H1 (cell line): Measurements from ENCODE around the gene FOXQ1. TPM values are rescaled to one million over a fixed set of nuclear protein-coding genes. Genes with fewer than 3 reads are reported as not detected.

Experiments used
- HDAC2 ChIP-seq, 2 experiments: fragments of 300-600 bp in 1 of 2; sonication (generic) in 1 of 2; IDR thresholded peaks; 2 replicates each; pipeline ENCODE4 v1.6.1; 2011 to 2012; ENCODE audit warnings: low read depth in 2 of 2, low read length in 2 of 2, mild to moderate bottlenecking in 2 of 2, moderate library complexity in 2 of 2, borderline replicate concordance in 1 of 2, inconsistent platforms in 1 of 2
- polyA plus RNA-seq, 7 experiments: library from polyadenylated mRNA; depleted of rRNA in 3 of 7; stranded (reverse) in 5 of 7; unstranded in 2 of 7; fragments of >200 nt in 5 of 7; fragments of 200-250 nt in 2 of 7; gene quantifications; 1 replicate in 5 of 7; 2 replicates in 1 of 7; 4 replicates in 1 of 7; pipeline versions ENCODE4 v1.2.1 to v1.2.3, GENCODE V29; 2011 to 2013; ENCODE audit warnings: missing spikeins in 2 of 7, mixed read lengths in 2 of 7
- total RNA-seq: library from RNA; stranded (reverse); fragmentation: NEBNext Ultra II Directional; extraction: Animal tissue kit (Norgen Biotek cat#: 25700); gene quantifications from 2 replicates; pipeline ENCODE4 v1.2.1, GENCODE V29; 2021

FOXQ1 gene
- total and polyA plus RNA-seq, 2 of the 8 experiments (the other 6 are each of a cell fraction or from before 2014, with no cell fraction given): 0.03 TPM; not detected in 1

- no peak for TF ChIP-seq HDAC2 (IDR thresholded peaks at IDR 0.05; ENCODE audit: borderline replicate concordance in 1 of 2, low read depth in 2 of 2, low read length in 2 of 2)
Observed at GRCh38 chr6:1290805-1291204, 21.1 kb upstream of the FOXQ1 start (continued).
